ENCODE results near the gene PKN1.
A peak's percentile ranks its signal among the peaks of the same experiment; 100 is the strongest.
"Not testable (repeated sequence)": the region's sequence is repeated elsewhere in the genome, so short reads cannot be mapped to it uniquely, and the experiment has no call there.

The PKN1 gene

GRCh38 chr19:14492756-14493337, 59.7 kb downstream of the PKN1 start:
- no peak for DNase-seq

GRCh38 chr19:14494411-14494810, 61.3 kb downstream of the PKN1 start:
- no peak for DNase-seq

- no peak for DNase-seq
Measured at GRCh38 chr19:14494910-14495671, 62.0 kb downstream of the PKN1 start.

- DNase-seq, result no peak
Measured at GRCh38 chr19:14495672-14496028, 62.5 kb downstream of the PKN1 start.

GRCh38 chr19:14496029-14496833, 63.1 kb downstream of the PKN1 start, which contains the start of gene GIPC1:
TSS of gene GIPC1 (minus strand) at chr19:14496127. CDS start at chr19:14482976, 13,151 bp downstream.
- DNase-seq, result peak; percentile 99

GRCh38 chr19:14496834-14497227, 63.7 kb downstream of the PKN1 start:
- DNase-seq, result no peak

- DNase-seq, result no peak
Measured at GRCh38 chr19:14497228-14497921, 64.3 kb downstream of the PKN1 start.

GRCh38 chr19:14502334-14503092, 69.4 kb downstream of the PKN1 start:
- DNase-seq, result no peak

- no peak for DNase-seq
Measured at GRCh38 chr19:14503285-14503684, 70.2 kb downstream of the PKN1 start.

- DNase-seq, result not testable (repeated sequence)
Measured at GRCh38 chr19:14504575-14504974, 71.5 kb downstream of the PKN1 start.

GRCh38 chr19:14505488-14506239, 72.6 kb downstream of the PKN1 start:
- peak; percentile 36 for DNase-seq

GRCh38 chr19:14507704-14508542, 74.8 kb downstream of the PKN1 start:
- no peak for DNase-seq

GRCh38 chr19:14510311-14511228, 77.5 kb downstream of the PKN1 start:
- no peak for DNase-seq

GRCh38 chr19:14511229-14511593, 78.1 kb downstream of the PKN1 start:
- no peak for DNase-seq

GRCh38 chr19:14512406-14512961, 79.4 kb downstream of the PKN1 start:
- no peak for DNase-seq

- no peak for DNase-seq
Measured at GRCh38 chr19:14514215-14514863, 81.2 kb downstream of the PKN1 start.

GRCh38 chr19:14515501-14516047, 82.5 kb downstream of the PKN1 start:
- DNase-seq, result no peak

- DNase-seq, result no peak
Measured at GRCh38 chr19:14516048-14516534, 83.0 kb downstream of the PKN1 start.

Measured in retina (tissue), 1 donor.